ENCODE measurements around the gene LHFPL3.
"Not testable (repeated sequence)": the region's sequence is repeated elsewhere in the genome, so short reads cannot be mapped to it uniquely, and the experiment has no call there.

LHFPL3 gene

DNA sequence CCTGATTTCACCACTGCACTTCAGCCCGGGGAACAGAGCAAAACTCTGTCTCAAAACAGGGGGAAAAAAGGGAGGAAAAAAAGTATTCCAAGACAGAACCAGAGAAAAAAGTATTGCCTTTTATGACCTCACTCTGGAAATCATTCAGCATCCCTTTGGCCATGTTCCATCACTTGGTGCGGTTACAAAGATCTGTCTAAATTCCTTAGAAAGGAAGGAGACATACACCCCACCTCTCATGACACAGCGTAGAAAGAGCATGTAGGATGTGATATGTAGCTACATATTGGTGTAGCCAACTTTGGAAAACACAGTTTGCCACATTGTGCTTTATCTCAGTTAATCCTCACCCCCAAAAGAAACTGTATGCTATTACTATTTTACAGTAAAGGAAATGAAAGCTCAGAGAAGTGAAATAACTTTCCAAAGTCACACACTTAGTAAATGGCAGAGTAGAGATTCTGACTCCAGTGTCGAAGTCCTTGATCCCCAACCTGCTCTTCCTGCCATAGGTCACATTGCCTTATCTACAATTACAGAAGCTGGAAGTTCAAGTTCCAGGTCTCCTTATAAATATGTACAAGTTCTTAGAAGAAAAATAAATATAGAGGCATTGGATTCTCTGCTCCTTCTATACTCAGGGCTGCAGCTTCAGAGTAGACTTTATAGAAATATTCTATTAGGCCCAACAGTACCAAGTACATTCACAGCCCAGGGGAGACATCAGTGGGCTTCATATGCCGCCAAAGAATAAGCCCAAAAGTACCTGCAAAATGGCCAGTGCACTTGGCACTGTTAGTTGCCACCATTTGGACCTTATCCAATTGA, 594.0 kb downstream of the LHFPL3 start:
- FAIRE-seq (no peak), DNase-seq (ENCODE audit: insufficient read length, low spot score) (no peak)

DNA sequence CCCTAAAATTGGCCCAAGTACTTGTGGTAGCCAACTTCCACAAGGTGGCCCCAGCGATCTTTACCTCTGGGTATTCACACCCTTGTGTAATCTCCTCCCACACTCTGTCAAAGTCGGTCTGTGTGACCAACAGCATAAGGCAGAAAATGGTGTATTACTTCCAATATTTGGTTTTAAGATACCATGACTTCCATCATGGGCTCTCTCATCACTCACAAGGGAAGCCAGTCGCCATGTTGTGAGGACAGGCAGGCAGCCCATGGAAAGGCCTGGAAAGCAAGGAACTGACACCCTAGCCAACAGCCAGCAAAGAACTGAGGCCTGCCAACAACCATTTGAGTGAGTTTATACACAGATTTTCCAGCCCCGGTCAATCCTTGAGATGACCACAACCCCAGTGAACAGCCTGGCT, 594.6 kb downstream of the LHFPL3 start:
- DNase-seq (ENCODE audit: insufficient read length, low spot score) = peak; percentile 57
- no peak for FAIRE-seq

DNA sequence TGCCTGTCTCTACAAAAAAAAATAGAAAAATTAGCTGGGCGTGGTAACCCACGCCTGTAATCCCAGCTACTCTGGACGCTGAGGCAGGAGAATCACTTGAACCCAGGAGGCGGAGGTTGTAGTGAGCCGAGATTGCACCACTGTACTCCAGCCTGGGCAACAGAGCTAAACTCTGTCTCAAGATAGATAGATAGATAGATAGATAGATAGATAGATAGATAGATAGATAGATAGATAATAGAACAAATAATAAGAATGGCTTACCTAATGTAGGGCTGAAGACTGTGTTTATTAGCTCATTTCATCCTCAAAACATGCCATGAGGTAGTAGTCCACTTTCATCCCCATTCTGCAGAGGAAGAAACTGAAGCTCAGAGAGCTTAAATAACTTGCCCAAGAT, 597.8 kb downstream of the LHFPL3 start:
- DNase-seq (ENCODE audit: insufficient read length, low spot score); FAIRE-seq: not testable (repeated sequence)

DNA sequence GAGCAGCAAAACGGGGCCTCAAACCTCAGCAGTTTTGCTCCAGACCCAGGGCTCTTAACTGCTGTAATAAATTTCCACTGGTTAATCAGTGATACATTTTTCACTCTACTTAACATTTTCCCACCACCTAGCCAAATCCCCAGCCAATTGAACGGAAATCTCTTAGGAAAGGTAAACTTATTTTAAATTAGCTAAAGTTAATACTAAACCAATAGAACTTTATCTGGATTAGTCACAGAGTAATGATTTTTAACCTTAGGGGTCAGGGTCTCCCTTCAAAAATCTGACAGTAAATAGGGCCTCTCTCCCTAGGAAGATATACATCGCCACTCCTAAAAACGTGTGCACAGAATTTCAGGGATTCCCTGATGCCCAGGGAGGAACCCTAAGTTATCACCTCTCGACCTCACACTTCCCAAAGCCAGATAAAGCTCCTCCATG, 598.2 kb downstream of the LHFPL3 start:
- DNase-seq (ENCODE audit: insufficient read length, low spot score) = no peak
- no peak for FAIRE-seq

DNA sequence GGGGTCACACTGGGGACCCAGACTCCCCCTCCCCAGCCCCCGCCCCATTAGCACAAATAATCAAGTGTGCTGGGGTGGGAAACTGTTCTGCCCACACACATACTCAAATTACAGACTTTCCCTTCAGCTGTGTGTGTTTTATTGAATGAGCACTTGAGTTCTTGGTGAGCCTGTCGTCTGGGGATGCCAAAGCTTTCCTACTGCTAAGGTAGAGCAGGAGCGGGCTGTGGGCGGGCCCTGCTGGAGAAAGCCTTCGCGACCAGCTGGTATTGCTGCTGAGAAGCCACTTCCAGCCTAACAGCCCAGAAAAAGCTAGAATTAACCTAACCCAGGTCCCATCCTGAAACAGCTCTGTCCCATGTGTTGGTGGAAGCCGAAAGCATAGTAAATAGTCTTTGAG, 598.7 kb downstream of the LHFPL3 start:
- DNase-seq (ENCODE audit: insufficient read length, low spot score) = no peak

DNA sequence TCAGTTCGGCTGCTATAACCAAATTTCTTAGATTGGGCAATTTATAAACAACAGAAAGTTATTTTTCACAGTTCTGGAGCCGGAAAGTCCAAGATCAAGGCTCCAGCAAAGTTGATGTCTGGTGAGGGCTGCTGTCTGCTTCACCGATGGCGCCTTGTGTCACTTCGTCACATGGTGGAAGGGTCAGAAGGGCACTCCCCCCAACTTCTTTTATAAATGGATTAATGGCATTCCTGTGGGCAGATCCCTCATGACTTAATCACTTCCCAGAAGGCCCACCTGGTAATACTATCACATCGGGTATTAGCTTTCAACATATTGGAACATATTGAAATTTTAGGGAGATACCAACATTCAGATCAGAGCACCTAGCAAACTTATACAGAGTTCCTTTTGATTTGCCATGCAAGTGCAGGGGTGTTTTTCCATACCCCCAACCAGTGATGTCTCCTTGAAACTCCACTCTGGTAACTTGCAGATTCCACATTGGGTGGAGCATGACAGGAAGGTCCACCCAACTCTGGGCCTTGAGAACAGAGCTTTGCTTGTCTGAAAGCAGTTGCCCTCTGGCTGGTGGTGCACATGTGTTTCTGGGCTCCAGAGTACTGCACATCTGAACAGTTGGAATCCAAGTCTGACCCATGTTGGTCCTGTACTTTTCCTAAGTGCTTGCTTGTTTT, 600.5 kb downstream of the LHFPL3 start:
- DNase-seq (ENCODE audit: insufficient read length, low spot score) (no peak), FAIRE-seq (no peak)

More for the DNA sequence above, 598.7 kb downstream of the LHFPL3 start:
- no peak for FAIRE-seq

DNA sequence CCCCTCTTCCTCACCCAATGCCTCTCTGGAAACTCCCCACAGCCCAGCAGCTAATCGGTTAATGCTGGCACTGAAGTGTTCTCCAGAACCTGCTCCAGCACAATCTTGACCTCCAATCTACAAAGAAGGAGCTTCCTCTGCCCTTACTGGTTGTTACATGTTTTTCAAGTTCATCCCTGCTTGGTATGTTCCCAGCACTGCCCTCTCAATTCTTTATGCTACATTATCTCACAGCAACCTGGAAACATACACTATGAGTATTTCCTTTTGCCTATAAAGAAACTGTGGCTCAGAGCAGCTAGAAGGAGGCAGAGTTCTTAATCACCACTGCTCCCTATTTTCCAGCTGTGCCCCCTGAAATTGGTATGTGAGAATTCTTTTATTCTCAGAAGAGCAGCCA, 601.5 kb downstream of the LHFPL3 start:
- FAIRE-seq = no peak
- no peak for DNase-seq (ENCODE audit: insufficient read length, low spot score)

DNA sequence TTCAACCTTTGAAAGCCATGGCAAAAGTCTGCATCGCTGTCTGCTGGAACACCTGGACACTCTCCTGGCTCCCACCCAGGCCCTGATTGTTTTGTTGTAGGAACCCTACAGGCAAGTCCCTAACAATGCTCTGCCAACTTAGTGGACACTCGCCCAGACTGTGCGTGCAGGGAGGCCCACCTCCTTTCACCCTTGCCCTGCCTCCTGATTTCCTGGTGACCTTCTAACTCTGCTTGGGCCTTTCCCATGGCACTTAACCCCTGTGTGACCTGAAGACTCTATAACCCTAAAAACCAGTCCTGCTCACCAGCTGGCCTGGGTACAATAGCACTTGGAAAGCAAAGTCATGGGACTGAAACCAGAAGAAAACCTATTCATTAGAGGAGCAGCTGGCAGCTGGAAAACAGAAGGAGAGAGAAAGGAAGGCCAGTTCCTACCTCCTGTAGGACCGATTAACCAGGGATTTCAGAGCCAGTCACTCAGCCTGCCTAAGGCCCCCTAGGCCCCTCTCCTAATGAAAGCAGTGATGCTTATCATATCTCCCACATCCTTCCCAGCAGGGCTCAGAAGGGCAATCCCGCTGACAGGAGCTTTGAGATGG, 602.9 kb downstream of the LHFPL3 start:
- FAIRE-seq (no peak), DNase-seq (ENCODE audit: insufficient read length, low spot score) (no peak)

DNA sequence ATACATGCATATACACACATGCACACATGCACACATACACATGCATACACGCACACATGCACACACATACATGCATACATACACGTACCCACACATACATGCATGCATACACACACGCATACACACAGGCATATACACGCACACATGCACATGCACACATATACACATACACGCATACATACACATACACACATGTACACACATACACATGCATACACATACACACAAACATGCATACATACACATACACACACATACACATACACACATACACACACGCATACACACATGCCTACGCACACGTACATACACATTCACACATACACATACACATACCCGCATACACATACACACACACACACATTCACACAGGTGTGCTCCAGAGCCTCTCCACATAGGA, 604.6 kb downstream of the LHFPL3 start:
- FAIRE-seq = peak; percentile 93
- no peak for DNase-seq (ENCODE audit: insufficient read length, low spot score)

DNA sequence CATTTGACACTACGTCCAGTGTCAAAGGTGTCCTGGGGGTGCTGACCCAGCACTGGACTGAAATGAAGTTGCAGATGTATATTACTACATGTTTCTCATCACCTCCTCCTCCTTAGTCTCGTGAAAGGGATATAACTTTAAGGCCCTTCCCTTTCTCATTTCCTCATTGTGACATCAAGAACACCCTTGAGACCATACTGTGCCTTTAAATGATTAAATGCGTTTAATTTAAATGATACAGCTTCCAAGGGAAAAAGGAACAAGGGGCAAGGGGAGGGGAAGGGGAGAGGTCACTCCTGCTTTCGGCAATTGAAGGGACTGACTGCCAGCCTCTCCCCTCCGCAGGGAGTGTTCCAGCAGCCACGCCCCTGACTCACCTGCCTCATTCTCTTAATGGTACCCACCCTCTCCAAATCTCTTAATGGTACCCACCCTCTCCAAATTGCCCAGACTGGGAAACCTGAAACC, 605.2 kb downstream of the LHFPL3 start:
- DNase-seq (ENCODE audit: insufficient read length, low spot score) (no peak), FAIRE-seq (no peak)

DNA sequence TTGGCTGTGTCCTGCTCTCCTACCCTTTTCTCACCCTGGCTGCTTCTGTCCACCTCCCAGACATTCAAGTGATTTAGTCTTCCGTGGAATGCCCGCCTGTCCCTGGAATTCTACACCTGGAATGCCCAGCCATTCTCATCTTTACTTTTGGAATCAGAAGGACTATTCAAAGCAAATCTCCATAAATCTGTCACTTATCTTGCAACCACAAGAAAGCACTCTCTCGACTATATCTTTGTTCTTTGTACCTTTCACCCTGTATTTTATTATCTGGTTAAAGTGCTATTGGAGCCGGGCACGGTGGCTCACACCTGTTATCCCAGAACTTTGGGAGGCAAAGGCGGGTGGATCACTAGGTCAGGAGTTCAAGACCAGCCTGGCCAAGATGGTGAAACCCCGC, 606.3 kb downstream of the LHFPL3 start:
- DNase-seq (ENCODE audit: insufficient read length, low spot score) = no peak
- no peak for FAIRE-seq

DNA sequence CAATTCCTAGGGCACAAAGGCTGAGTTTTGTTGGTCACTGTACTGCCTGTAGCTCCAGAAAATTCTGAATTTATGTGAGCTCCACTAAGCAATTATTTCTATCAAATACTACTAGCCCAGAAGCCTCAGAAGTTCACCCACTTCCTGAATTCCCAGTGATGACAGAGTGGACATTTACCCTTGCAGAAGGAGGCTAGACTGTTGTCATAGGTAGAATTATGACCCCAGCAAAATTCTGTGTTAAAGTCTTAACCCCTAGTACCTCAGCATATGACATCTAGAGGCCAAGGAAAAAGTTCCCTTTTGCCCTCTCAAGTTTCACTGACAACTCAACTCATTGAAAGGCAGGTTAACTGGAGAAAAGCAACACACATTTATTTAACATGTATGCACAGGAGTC, 606.9 kb downstream of the LHFPL3 start:
- FAIRE-seq (no peak), DNase-seq (ENCODE audit: insufficient read length, low spot score) (no peak)

DNA sequence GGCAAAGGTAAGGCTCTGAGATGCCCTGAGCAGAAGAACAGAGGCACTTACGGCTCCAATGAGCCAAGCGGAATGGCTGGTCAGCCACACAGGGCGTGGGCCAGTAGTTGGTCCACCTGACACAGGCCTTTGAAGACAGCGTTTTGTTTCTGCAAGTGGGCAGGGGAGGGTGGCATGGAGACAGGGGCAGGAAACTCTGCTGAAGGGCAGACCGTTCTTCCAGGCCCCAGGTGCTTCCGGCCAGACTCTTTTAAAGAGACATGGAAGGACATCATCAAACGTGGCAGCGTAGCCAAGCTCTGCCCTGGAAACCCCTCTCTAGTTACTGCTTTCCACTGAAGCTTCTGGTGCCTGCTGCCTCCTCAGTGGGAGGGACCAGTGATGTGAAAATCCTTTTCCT, 608.1 kb downstream of the LHFPL3 start:
- DNase-seq (ENCODE audit: insufficient read length, low spot score) (no peak), FAIRE-seq (no peak)

DNA sequence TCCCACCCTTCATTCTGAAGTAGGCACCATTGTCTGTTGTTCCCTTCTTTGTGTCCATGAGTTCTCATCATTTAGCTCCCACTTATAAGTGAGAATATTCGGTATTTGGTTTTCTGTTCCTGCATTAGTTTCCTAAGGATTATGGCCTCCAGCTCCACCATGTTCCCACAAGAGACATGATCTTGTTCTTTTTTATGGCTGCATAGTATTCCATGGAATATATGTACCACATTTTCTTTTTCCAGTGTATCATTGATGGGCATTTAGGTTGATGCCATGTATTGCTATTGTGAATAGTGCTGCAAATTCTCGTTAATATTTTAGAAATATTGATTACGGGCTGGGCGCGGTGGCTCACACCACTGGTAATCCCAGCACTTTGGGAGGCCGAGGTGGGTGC, 609.1 kb downstream of the LHFPL3 start:
- DNase-seq (ENCODE audit: insufficient read length, low spot score); FAIRE-seq: not testable (repeated sequence)

DNA sequence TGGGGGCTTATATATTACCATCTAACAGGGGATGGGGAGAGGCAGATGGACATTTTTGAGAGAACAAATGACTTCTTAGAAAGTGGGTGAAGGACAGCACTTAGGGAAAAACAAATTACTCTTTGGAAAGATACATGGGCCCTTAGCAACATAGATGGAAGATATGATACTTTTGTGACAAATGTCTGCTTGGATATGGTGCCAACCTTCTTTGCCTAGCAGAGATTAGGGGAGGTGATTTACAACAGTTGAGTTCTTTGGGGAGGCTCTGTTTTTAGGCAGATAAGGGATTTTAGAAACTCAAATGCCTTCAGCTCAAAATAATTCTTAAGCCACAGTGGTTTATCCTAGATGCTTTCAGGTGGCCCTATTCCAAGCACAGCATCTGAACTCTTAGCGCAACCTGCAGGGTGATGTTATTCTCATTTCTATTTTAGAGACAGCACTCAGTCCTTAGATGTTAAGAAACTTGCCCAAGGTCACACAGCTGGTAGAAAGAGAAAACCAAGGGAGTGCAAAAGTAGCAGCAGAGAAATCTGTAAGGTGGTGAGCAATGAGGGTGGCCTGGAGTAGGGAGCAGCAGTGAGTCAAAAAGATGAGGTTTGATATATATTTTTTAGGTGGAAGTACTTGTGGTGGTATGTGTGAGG, 610.5 kb downstream of the LHFPL3 start:
- FAIRE-seq = no peak

DNA sequence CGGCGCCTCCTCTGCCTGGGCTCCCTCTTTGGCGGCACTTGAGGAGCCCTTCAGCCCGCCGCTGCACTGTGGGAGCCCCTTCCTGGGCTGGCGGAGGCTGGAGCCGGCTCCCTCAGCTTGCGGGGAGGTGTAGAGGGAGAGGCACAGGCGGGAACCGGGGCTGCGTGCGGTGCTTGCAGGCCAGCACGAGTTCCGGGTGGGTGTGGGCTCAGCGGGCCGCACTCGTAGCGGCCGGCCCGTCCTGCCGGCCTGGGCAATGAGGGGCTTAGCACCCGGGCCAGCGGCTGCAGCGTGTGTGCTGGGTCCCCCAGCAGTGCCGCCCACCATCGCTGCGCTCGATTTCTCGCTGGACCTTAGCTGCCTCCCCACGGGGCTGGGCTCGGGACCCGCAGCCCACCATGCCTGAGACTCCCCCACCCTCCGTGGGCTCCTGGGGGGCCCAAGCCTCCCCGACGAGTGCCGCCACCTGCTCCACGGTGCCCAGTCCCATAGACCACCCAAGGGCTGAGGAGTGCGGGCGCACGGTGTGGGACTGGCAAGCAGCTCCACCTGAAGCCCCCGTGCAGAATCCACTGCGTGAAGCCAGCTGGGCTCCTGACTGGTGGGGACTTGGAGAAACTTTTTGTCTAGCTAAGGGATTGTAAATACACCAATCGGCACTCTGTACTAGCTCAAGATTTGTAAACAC, 611.8 kb downstream of the LHFPL3 start:
- FAIRE-seq = no peak

More for the DNA sequence above, 610.5 kb downstream of the LHFPL3 start:
- DNase-seq (ENCODE audit: insufficient read length, low spot score) = no peak

DNA sequence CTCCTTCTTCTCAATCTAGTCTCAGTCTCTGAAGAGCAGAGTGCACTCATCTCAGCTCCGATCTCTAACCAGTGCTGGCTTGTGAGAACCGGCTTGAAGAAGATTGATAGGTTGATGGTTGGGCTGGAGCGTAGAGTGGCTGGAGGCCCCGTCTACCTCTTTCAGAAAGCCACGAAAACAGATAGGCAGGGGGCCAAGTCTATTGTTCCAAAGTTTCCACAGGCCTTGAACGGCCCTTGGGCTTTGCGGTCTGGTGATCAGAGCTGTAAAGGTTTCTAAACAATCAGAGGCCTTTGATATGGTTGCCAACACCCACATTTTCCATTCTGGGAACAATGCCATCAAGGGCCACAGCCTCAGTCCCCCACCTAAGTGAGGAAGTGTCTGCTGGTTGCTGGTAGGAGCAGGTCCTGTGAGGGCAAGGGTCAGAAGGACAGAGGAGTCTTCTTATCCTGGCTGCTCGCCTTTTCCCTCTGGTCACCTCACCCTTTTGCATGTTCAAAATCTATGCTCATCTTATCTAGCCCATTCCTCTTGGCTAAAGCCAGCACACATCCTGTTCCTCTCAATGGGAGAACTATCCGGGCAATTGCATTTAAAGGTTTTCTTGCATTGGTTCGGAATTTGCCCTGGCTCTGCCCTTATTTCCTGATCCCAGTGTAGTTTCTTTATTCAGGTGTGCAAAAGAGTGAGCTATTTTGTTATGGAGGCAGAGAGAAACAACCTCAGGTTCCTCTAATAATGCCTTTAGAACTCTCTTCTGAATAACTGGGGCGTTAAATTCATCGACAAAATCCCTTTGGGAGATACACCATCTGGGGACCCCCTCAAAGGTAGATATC, 615.3 kb downstream of the LHFPL3 start:
- FAIRE-seq = no peak
- no peak for DNase-seq (ENCODE audit: insufficient read length, low spot score)

More for the DNA sequence above, 611.8 kb downstream of the LHFPL3 start:
- DNase-seq (ENCODE audit: insufficient read length, low spot score) = no peak

DNA sequence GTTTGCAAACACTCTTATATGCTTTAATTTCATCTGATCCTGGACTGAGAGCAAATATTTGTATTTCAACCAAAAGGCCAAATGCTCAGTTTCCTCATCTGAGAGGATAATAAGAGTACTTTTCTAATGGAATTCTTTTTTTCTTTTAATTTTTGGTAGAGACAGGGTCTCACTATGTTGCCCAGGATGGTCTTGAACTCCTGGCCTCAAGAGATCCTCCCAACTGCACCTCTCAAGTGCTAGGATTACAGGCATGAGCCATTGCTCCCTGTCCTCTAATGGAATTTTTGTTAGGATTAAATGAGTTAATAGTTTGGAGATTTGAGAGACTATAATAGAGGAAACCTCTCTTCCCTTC, 617.2 kb downstream of the LHFPL3 start:
- no peak for FAIRE-seq
- no peak for DNase-seq (ENCODE audit: insufficient read length, low spot score)

DNA sequence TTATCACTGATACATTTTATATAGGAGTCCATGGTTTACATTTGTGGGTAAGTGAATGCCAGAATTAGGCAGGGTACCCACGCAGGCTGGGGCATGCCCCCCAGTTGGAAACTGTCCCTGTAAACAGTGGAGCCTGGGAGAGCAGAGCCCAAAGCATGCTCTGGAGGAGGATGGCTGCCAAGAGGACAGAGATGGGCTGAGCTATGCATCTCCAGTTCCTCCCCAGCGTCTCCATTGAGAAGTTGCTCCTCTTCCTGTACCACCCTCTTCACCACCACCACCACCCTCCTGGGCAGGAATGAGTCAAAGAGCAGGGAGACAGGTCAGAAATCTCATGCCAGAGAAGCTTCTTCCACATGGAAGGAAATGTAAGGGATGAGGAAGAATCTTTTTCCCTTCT, 617.9 kb downstream of the LHFPL3 start:
- FAIRE-seq (no peak), DNase-seq (ENCODE audit: insufficient read length, low spot score) (no peak)

DNA sequence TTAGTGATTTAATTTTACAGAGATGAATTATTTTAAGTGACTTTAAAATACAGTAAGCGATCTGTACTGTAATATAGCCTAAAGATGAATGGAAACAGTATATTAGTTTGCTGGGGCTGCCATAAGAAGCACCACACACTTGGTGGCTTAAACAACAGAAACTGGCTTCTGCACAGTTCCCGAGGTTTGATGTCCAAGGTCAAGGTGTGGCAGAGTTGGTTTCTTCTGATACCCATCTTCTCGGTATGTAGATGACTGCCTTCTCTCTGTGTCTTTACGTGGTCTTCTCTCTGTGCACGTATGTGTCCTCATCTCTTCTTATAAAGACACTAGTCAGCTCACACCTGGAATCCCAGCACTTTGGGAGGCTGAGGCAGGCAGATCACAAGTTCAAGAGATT, 621.6 kb downstream of the LHFPL3 start:
- DNase-seq (ENCODE audit: insufficient read length, low spot score) (no peak), FAIRE-seq (no peak)
